Measurements from ENCODE around the gene CNTN4.

- no peak for TF ChIP-seq EZH2phosphoT487 (IDR thresholded peaks at IDR 0.05; ENCODE audit: low read length)
- no peak for TF ChIP-seq CTCF (IDR thresholded peaks at IDR 0.05; ENCODE audit: low read length)
Measured at GRCh38 chr3:2792432-2792831, 693.8 kb downstream of the CNTN4 start.
